GM21576 (cell line): ENCODE results near the gene GPX7.
"Not testable (repeated sequence)": the region's sequence is repeated elsewhere in the genome, so short reads cannot be mapped to it uniquely, and the experiment has no call there.

Experiments used
- ATAC-seq: cut with Tn5 transposase; IDR thresholded peaks from one replicate; pipeline ENCODE4 v1.9.1; 2021; ENCODE audit warnings: mild to moderate bottlenecking, moderate library complexity; ENCODE audit not compliant: unreplicated experiment

Gene GPX7

GRCh38 chr1:52601991-52602855, at the start of gene GPX7:
GPX7 (plus strand) TSS chr1:52602371; CDS start chr1:52602410, 39 bp downstream.
- ATAC-seq: no peak

GRCh38 chr1:52552505-52553361, 49.4 kb upstream of the GPX7 start, which contains the start of gene TUT4:
TUT4 (minus strand) TSS chr1:52553092; CDS start chr1:52526280, 26,812 bp downstream.
- peak; percentile 43 for ATAC-seq

- peak; percentile 45 for ATAC-seq
Observed at GRCh38 chr1:52553362-52554266, 48.6 kb upstream of the GPX7 start.

GRCh38 chr1:52554267-52554640, 47.9 kb upstream of the GPX7 start:
- no peak for ATAC-seq

- no peak for ATAC-seq
Observed at GRCh38 chr1:52554756-52555155, 47.4 kb upstream of the GPX7 start.

- no peak for ATAC-seq
Observed at GRCh38 chr1:52556641-52557360, 45.4 kb upstream of the GPX7 start.

- ATAC-seq: no peak
Observed at GRCh38 chr1:52558941-52559340, 43.2 kb upstream of the GPX7 start.

GRCh38 chr1:52559875-52560274, 42.3 kb upstream of the GPX7 start:
- ATAC-seq: no peak

- no peak for ATAC-seq
Observed at GRCh38 chr1:52562766-52563165, 39.4 kb upstream of the GPX7 start.

- no peak for ATAC-seq
Observed at GRCh38 chr1:52567943-52568342, 34.2 kb upstream of the GPX7 start.

GRCh38 chr1:52569449-52570210, 32.5 kb upstream of the GPX7 start:
- ATAC-seq: no peak

GRCh38 chr1:52571783-52572182, 30.4 kb upstream of the GPX7 start:
- ATAC-seq: no peak

- no peak for ATAC-seq
Observed at GRCh38 chr1:52572387-52572786, 29.8 kb upstream of the GPX7 start.

GRCh38 chr1:52574594-52574993, 27.6 kb upstream of the GPX7 start:
- no peak for ATAC-seq

- no peak for ATAC-seq
Observed at GRCh38 chr1:52576074-52576473, 26.1 kb upstream of the GPX7 start.

GRCh38 chr1:52578066-52578465, 24.1 kb upstream of the GPX7 start:
- ATAC-seq: not testable (repeated sequence)

GRCh38 chr1:52579415-52579814, 22.8 kb upstream of the GPX7 start:
- no peak for ATAC-seq

GRCh38 chr1:52580283-52580682, 21.9 kb upstream of the GPX7 start:
- no peak for ATAC-seq

- ATAC-seq: no peak
Observed at GRCh38 chr1:52582116-52582696, 20.0 kb upstream of the GPX7 start.
